Small intestine (tissue), 16 donors: ENCODE measurements around the gene FANCD2OS. TPM values are rescaled to one million over a fixed set of nuclear protein-coding genes. Genes with fewer than 3 reads are reported as not detected.

Experiments used
- DNase-seq, 2 donors: peaks; one replicate each; pipeline versions ENCODE4 v3.0.0 to v3.0.0-alpha.2; 2013
- FAIRE-seq: peaks from 2 replicates; lab custom pipeline; 2012; peaks lifted over from hg19 to GRCh38; lab: Jason Lieb, UNC
- H3K27ac ChIP-seq, 3 donors: one replicate each; pipeline ENCODE4 v1.5.1; 2013; ENCODE audit warnings: low read length in 2 of 3, mild to moderate bottlenecking in 2 of 3, control low read depth in 1 of 3, inconsistent platforms in 1 of 3, low read depth in 1 of 3, moderate library complexity in 1 of 3
- H3K27me3 ChIP-seq, 3 donors: one replicate each; pipeline ENCODE4 v1.6.1; 2013; ENCODE audit warnings: low read length in 3 of 3, inconsistent platforms in 1 of 3; ENCODE audit not compliant: control insufficient read depth in 3 of 3, insufficient read depth in 3 of 3
- H3K36me3 ChIP-seq, 3 donors: one replicate each; pipeline ENCODE4 v1.6.1; 2013; ENCODE audit warnings: low read length in 3 of 3, inconsistent platforms in 1 of 3, low read depth in 1 of 3, mild to moderate bottlenecking in 1 of 3, moderate library complexity in 1 of 3; ENCODE audit not compliant: control insufficient read depth in 3 of 3, insufficient read depth in 2 of 3
- H3K4me1 ChIP-seq, 3 donors: one replicate each; pipeline ENCODE4 v1.6.1; 2013; ENCODE audit warnings: low read length in 2 of 3, inconsistent platforms in 1 of 3, low read depth in 1 of 3, mild to moderate bottlenecking in 1 of 3, moderate library complexity in 1 of 3; ENCODE audit not compliant: control insufficient read depth in 3 of 3, insufficient read depth in 2 of 3
- H3K4me3 ChIP-seq, 3 donors: one replicate each; pipeline ENCODE4 v1.5.1; 2013; ENCODE audit warnings: low read length in 3 of 3, control low read depth in 1 of 3, inconsistent platforms in 1 of 3, low read depth in 1 of 3, mild to moderate bottlenecking in 1 of 3, moderate library complexity in 1 of 3
- H3K9me3 ChIP-seq, 2 donors: one replicate each; pipeline ENCODE4 v1.6.1; 2013; ENCODE audit warnings: low read depth in 1 of 2, low read length in 1 of 2; ENCODE audit not compliant: control insufficient read depth in 2 of 2, insufficient read depth in 1 of 2
- WGBS, 3 donors: extraction: QIAGEN DNeasy Blood & Tissue Kit; methylation state at CpG; one replicate each; pipeline ENCODE4 v1.1.7; 2013; 5-methylcytosine and 5-hydroxymethylcytosine counted together
- long read RNA-seq, 10 donors: transcript quantifications; one replicate each; lab custom pipeline, GENCODE V29; 2026
- polyA plus RNA-seq, 4 donors: library from polyadenylated mRNA; stranded (reverse) in 3 of 4; unstranded in 1 of 4; fragments of 200-250 nt in 3 of 4; fragments of 120-200 nt in 1 of 4; gene quantifications; one replicate each; pipeline versions ENCODE4 v1.2.1 to v1.2.3, GENCODE V29; 2013
- donor health status: healthy with polysubstance abuse.
- donor health status: control.
- donor health status: control.
- donor health status: Bipolar disorder and iron deficiency.
- donor health status: healthy.

The FANCD2OS gene
- not detected for polyA plus RNA-seq
- long read RNA-seq, donor 1 = 0 reads
- long read RNA-seq, donor 2 = 0 reads
- long read RNA-seq, donor 3 = 0 reads
- long read RNA-seq, donor 4 = 0 reads
- long read RNA-seq, donor 5 = 0 reads
- long read RNA-seq, donor 6 = 0 reads
- long read RNA-seq, donor 7 = 0 reads
- long read RNA-seq, donor 8 = 0 reads
- long read RNA-seq, donor 9 = 0 reads
- long read RNA-seq, donor 10 = 0 reads

DNA sequence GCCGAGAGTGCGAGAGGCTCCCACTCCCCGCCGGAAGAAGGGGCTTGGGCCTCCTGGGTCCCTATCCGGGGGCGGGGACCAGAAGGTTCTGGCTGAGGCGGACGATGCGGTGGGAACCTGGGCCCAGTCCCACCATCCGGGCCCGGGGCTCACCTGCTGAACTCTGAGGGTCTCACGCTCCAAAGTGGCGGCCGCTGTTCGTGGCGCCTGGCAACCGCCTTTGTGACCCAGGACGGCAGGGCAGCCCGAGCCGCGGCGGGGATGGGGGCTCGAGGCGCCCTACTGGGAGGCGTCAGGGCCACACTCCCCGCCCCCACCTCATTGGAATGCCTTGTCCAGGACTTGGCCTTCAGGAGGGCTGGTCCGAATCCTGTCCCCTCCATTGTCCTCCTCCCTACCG, at the start of gene FANCD2OS:
Gene FANCD2OS (minus strand): TSS at position 165 of the 400 bp plus-strand sequence. CDS start 3,481 bp downstream, outside the sequence.
- DNase-seq (no peak), FAIRE-seq (no peak)
- Histone ChIP-seq H3K36me3 (no peaks in the 10 kb centered on the region), H3K9me3 (no peaks in the 10 kb centered on the region), H3K4me1 (no peaks in the 10 kb centered on the region), H3K4me3 (no peak within 1 kb of the TSS), H3K27me3 (peaks cover 0 to 4% (median 0%) of the 10 kb centered on the region in 3 donors), H3K27ac (no peak within 1 kb of the TSS)
- WGBS, 3 donors = 82 to 84% (median 83%) methylated on average over 18 to 28 of the region's 28 CpGs

- no peak for FAIRE-seq
- H3K36me3 ChIP-seq = peaks cover 3 to 15% (median 4%) of the 10 kb centered on the region in 3 donors
- no peaks in the 10 kb centered on the region for H3K4me1 ChIP-seq
These were observed 49.0 kb upstream of the FANCD2OS start for GRCh38 chr3:10157031-10157430.

DNA sequence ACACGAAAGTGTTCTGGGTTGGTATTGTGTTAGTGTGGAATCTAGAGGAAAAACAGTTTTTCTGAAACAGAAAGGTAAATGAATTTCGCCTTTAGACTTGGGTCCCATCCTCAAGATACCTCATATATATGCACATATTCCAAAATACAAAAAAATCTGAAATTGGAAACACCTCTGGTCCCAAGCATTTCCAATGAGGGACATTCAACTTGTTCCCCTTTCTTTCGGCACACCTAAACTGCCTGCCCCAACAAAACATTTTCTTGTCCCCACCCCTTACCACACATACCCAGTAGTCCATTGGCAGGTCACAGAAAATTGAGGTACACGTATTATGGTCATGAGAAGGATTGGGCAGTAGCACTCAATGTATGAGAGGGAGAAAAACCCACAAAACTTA, 47.6 kb upstream of the FANCD2OS start:
- WGBS, 3 donors = 94 to 97% (median 96%) methylated on average over 4 of the region's 4 CpGs
- no peaks in the 10 kb centered on the region for H3K27me3 ChIP-seq
- no peaks in the 10 kb centered on the region for H3K9me3 ChIP-seq
- H3K4me3 ChIP-seq = no peak overlapping the region
- H3K27ac ChIP-seq = no peak overlapping the region
- DNase-seq (no peak), FAIRE-seq (no peak)
- no peaks in the 10 kb centered on the region for H3K4me1 ChIP-seq
- peaks cover 3 to 24% (median 5%) of the 10 kb centered on the region in 3 donors for H3K36me3 ChIP-seq

More at GRCh38 chr3:10157031-10157430, 49.0 kb upstream of the FANCD2OS start:
- no peak overlapping the region for H3K4me3 ChIP-seq
- no peaks in the 10 kb centered on the region for H3K9me3 ChIP-seq
- WGBS, 3 donors = 69 to 81% (median 74%) methylated on average over 4 of the region's 4 CpGs
- H3K27ac ChIP-seq = no peak overlapping the region
- DNase-seq = no peak
- H3K27me3 ChIP-seq = no peaks in the 10 kb centered on the region

GRCh38 chr3:10155123-10155472, 47.0 kb upstream of the FANCD2OS start:
- H3K4me1 ChIP-seq = no peaks in the 10 kb centered on the region
- no peaks in the 10 kb centered on the region for H3K27me3 ChIP-seq
- H3K9me3 ChIP-seq = no peaks in the 10 kb centered on the region
- peaks cover 5 to 27% (median 5%) of the 10 kb centered on the region in 3 donors for H3K36me3 ChIP-seq
- no peak overlapping the region for H3K27ac ChIP-seq
- DNase-seq (no peak), FAIRE-seq (no peak)
- no peak overlapping the region for H3K4me3 ChIP-seq
- WGBS, 3 donors = 92 to 95% (median 92%) methylated on average over 4 of the region's 4 CpGs

DNA sequence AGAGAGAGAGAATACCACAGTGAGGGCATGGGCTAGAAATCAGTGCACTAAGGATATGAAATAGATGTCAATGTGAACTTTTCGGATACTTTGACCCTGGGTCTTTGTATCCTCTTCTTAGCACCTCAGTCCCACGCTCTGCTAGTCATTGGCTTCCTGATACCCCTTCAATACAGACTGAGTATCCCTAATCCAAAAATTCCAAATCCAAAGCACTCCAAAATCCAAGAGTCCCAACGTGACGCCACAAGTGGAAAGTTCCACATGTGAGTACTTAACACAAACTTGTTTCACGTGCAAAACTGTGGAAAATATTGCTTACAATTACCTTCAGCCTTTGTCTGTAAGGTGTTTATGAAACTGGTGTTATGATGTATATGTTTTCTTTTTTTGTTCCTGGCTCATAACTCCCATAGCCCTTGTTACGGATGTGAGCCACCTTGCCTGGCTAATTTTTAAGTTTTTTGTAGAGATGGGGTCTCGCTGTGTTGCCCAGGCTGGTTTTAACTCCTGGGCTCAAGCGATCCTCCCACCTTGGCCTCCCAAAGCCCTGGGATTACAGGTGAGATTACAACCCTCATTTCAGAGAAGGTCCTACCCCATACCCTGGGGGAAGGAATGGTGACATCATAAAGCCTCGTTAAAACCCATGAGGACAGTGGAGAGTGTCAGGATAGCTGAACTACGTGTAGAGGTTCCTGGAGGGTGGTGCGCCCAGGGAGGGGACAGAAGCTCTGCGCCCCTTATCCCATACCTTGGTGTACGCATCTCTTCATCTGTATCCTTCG, 46.5 kb upstream of the FANCD2OS start:
- Histone ChIP-seq H3K9me3 (no peaks in the 10 kb centered on the region), H3K27me3 (no peaks in the 10 kb centered on the region), H3K36me3 (peaks cover 5 to 31% (median 6%) of the 10 kb centered on the region in 3 donors), H3K4me3 (no peak overlapping the region), H3K27ac (no peak overlapping the region), H3K4me1 (no peaks in the 10 kb centered on the region)
- DNase-seq (no peak), FAIRE-seq (no peak)
- 83 to 90% (median 87%) methylated on average over 14 of the region's 14 CpGs for WGBS, 3 donors

DNA sequence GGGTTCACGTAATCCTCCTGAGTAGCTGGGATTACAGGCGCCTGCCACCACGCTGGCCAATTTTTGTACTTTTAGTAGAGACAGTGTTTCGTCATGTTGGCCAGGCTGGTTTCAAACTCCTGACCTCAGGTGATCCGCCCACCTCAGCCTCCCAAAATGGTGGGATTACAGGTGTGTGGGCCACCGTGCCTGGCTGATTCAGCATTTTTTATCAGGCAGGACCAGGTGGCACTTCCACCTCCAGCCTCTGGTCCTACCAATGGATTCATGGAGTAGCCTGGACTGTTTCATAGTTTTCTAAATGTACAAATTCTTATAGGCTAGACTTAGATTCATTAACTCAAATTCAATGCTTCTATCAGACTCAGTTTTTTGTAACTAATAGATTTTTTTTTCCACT, 42.9 kb upstream of the FANCD2OS start:
- FAIRE-seq = no peak
- 80 to 85% (median 84%) methylated on average over 6 of the region's 6 CpGs for WGBS, 3 donors

GRCh38 chr3:10149226-10149625, 41.2 kb upstream of the FANCD2OS start:
- DNase-seq (no peak), FAIRE-seq (no peak)
- WGBS, 3 donors = 88 to 96% (median 94%) methylated on average over 8 of the region's 8 CpGs
- Histone ChIP-seq H3K36me3 (peaks cover 5 to 52% (median 15%) of the 10 kb centered on the region in 3 donors), H3K27me3 (no peaks in the 10 kb centered on the region), H3K9me3 (no peaks in the 10 kb centered on the region), H3K4me3 (no peak overlapping the region), H3K27ac (no peak overlapping the region), H3K4me1 (no peaks in the 10 kb centered on the region)

More for the DNA sequence above, 42.9 kb upstream of the FANCD2OS start:
- Histone ChIP-seq H3K9me3 (no peaks in the 10 kb centered on the region), H3K4me3 (no peak overlapping the region), H3K27me3 (no peaks in the 10 kb centered on the region), H3K4me1 (no peaks in the 10 kb centered on the region), H3K27ac (no peak overlapping the region), H3K36me3 (peaks cover 5 to 50% (median 15%) of the 10 kb centered on the region in 3 donors)
- DNase-seq = no peak

GRCh38 chr3:10145685-10146084, 37.6 kb upstream of the FANCD2OS start:
- DNase-seq = no peak
- FAIRE-seq = no peak
- 79 to 91% (median 82%) methylated on average over 4 of the region's 4 CpGs for WGBS, 3 donors

More at GRCh38 chr3:10145685-10146084, 37.6 kb upstream of the FANCD2OS start:
- Histone ChIP-seq H3K36me3 (peaks cover 0 to 37% (median 12%) of the 10 kb centered on the region in 3 donors), H3K4me1 (peaks cover 0 to 5% (median 0%) of the 10 kb centered on the region in 3 donors), H3K27ac (no peak overlapping the region), H3K27me3 (no peaks in the 10 kb centered on the region), H3K9me3 (no peaks in the 10 kb centered on the region), H3K4me3 (no peak overlapping the region)
